Stimulated activated CD4-positive, alpha-beta T cell treated with anti-CD3 and anti-CD28 coated beads, TNF-alpha, amount 100 ng/mL, for 4 hours (primary cell): ENCODE measurements around the gene TEX35.
"Not testable (repeated sequence)": the region's sequence is repeated elsewhere in the genome, so short reads cannot be mapped to it uniquely, and the experiment has no call there.

ENCODE experiments used
- DNase-seq, 3 experiments: peaks; one replicate each; pipeline ENCODE4 v3.0.0-alpha.2; 2020; ENCODE audit warnings: low read depth in 3 of 3

TEX35 gene

GRCh38 chr1:178494569-178494971 is 18.3 kb upstream of the TEX35 start:
- DNase-seq, result no peak

DNA sequence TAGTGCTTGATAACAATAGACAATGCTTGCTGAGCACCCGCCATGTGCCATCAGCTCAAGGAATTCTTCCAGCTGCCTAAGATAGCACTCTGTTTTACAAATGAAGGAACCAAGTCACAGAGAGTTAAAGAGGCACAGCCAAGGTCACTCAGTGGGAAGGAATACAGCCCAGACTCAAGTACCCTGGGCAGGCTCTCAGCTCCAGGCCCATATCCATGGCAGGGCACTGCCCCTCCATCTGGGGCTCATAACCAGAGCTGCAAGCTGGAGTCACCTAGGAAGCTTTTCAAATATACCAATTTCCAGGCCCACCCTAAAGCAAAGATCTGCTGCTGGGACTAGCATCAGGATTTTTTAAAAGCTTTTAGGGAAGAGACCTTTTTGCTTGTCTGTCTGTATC is 17.8 kb upstream of the TEX35 start:
- DNase-seq, result no peak

- DNase-seq, result no peak
Measured at GRCh38 chr1:178495741-178496409, 17.0 kb upstream of the TEX35 start.

DNA sequence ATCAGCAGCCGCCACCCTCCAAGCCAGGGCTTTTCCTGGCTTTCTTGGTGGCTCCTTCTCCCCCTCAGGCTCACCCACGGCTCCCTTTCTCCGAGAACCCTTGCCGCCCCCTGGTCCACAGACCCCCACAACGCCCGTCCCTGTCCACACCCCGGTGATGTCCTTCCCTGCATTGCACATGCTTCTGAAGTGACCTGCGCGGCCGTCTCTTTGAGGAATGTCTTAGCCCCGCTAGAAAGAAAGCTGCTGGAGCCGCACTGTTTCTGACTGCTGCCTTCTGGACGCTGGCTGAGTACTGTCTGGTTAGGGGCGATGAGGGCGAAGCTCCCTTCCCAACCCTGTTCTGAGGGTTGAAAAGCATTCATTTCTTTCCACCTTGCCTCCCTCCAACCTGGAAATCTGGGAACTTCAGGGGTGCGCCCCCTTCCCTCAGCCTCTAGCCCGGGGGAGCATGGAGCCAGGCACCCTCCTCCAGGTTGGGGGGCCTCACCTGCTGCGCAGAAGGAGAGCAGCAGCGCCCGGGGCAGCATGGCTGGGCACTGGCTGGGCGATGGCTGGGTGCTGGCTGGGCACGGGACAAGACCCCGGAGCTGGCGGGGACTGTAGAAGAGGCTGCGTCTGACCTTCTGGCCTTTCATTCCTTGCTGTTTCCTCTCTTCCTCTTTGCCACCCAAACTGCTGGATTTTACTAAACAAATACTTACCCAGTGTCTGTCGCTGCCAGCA is 16.3 kb upstream of the TEX35 start, which contains the start of gene CLEC20A:
CLEC20A (minus strand) TSS at position 555 of the 726 bp plus-strand sequence; CDS start at position 530, 25 bp downstream.
- DNase-seq, result no peak

- DNase-seq, result no peak
Measured at GRCh38 chr1:178497903-178498478, 14.9 kb upstream of the TEX35 start.

GRCh38 chr1:178498896-178499675 is 13.8 kb upstream of the TEX35 start:
- DNase-seq, result no peak

DNA sequence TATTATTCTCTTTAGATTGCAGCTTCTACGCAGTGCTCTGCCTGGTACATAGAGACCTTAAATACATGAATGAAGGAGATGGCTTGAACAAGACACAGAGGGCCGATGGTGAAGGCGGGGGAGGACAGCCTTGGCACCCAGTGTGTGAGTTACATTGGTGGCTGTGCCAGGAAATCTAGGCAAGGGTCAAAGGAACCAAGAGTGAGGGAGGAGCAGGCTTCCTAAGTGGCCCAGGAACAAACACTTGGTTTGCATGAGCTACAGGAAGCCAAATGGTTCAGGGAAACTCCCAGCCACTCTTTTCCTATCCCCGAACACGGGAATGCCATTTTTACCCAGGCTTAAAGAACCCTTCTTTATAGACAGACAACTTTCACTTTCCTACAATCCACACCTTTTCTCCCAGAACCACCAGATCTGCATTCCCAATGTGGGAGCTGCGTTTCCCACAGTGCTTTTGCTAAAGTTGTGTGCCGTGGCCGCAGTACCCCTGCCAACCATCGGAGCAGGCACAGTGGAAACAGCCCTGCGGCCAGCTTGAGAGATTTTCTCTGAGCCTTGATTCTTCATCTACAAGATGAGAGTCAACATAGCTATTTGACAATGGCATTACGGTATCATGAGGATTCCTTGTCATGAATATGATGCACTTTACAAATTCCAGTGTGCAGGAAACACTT is 12.7 kb upstream of the TEX35 start:
- no peak for DNase-seq

DNA sequence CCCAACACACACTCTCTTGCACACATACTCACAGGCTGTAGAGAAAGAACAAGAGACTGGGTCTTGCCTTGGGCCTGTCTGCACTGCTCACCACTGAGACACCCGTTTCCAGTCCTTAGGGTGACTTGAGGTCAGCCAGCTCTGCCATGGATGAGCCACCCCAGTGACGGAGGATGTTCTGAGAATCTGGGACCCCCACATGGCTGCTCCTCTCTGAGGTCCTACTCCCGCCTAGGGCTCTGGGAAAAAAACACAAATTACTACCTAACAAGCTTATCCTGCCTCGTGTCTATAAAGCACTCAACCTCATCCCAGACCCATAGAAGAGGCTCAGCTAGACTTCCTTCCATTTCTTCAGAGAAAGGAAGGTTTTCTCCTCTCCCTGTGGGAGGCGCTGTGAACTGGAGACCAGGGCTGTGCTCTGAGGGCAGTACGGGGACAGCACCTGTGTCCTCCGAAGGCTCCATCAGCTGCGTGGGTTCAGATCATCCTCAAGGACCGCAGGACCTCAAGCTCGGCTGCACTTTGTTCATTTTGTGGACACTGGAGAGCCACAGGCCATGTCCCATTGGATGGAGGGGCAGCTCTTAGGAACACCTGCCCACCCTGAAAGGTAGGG is 11.9 kb upstream of the TEX35 start:
- DNase-seq, result no peak

- peak in 1 of 3 experiments; percentile 10 for DNase-seq
Measured at GRCh38 chr1:178501705-178502329, 11.1 kb upstream of the TEX35 start.

DNA sequence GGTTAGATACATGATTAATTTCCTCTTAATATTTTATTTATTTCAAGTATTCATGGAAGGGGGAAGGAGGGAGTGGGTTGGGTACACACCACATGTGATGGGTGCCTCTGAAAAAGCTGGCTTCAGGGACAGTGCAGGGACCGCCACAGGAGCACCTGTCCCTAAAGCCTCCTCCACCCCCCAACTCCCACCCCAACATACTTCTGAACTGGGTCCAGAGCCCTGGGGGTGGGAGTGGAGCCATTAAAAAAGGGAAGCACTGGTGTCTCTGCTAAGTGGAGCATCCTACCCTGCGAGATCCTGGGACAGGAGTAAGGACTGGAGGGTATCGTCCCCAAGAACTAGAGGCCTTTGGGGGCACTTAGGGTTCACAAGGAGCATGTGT is 10.6 kb upstream of the TEX35 start:
- DNase-seq, result no peak

- no peak for DNase-seq
Measured at GRCh38 chr1:178502856-178503255, 10.1 kb upstream of the TEX35 start.

- not testable (repeated sequence) for DNase-seq
Measured at GRCh38 chr1:178503316-178503715, 9.6 kb upstream of the TEX35 start.

DNA sequence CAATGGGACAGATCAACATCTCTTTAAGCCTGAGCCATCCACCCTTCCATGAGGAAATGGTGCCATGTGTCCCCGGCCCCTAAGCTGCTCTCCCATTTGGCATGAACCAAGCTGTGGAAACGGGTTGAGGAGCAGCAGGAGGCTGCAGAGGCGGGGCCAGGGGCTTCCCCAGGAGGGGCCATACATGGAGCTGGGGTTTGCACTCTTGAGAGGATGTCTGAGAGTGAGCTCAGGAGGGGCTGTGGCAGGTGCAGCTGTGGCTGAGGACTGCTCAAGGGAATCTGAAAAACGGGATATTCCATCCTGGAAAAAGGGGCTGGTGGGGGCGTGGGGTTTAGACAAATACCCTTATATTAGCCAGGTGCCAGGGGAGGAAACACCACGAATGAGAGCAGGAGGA is 9.1 kb upstream of the TEX35 start:
- no peak for DNase-seq

GRCh38 chr1:178504286-178504685 is 8.6 kb upstream of the TEX35 start:
- no peak for DNase-seq

- no peak for DNase-seq
Measured at GRCh38 chr1:178506177-178506576, 6.7 kb upstream of the TEX35 start.

DNA sequence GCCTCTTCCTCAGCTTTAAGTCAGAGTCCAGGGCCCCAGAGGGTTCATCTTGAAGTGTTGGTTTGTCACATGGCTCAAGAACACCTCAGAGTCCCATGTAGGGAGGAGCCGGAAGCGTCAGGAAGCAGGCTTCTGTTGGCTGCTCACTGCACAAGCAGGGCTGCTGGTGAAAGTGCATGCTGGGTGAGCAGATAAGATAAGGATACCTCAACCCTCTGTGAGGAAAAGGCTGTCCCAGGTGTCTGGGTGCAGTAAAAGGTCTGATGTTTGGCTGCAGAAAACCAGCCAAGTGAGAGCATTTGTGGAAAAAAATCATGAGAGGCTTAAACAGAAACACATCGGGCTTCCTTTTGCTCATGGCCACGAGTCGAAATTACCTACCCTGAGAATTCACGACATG is 6.2 kb upstream of the TEX35 start:
- no peak for DNase-seq

- DNase-seq, result no peak
Measured at GRCh38 chr1:178509414-178510007, 3.4 kb upstream of the TEX35 start.

DNA sequence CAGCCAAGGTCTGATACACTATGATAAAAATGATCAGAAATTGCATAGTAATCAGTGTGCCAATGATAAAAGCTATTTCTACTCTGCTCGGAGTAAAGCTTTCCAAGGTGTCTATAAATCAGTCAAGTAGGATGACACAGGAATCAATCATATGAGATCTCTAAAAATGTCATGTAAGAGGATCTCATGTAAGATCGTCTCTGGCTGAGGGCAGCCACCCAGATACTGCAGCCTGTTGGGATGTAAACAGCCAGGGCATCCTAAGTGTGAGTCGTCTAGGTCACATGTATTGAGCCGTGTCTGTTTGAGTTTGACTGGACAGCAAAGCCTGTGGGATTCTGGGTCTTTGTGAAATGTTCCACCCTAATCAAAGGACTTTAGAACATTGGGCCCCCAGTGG is 2.8 kb upstream of the TEX35 start:
- no peak for DNase-seq

DNA sequence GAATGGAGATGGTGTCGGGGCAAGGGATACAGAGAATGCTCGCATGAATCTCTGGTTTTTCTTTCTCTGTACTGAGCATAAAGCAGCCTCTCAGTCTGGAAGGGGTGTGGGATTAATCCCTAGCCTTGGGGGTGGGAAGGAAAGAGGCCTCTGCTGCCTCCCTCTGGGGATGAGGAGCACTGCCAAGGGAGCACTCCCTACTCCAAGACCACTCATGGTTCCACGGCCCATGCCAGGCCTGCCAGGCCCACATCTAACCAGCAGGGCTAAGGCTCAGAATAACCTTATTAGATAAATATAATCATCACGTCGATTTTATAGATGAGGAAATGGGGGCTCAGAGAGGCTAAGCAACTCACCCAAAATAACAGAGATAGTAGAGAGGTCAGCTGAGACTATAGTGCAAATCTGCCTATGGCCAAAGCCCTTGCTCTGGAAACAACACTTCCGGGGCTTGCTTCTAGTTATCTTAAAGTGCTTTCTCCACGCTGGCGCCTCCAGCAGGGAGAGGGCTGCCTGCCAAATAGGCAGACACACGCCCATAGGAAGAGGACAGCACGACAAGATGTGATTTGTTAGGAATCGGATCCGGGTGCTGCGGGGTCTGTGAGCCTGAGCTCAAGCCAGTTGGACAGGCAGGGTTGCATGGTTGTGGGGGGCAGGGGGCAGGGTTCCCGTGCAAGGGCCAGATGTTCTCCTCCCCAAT is 522 bp downstream of the TEX35 start:
- DNase-seq, result no peak

DNA sequence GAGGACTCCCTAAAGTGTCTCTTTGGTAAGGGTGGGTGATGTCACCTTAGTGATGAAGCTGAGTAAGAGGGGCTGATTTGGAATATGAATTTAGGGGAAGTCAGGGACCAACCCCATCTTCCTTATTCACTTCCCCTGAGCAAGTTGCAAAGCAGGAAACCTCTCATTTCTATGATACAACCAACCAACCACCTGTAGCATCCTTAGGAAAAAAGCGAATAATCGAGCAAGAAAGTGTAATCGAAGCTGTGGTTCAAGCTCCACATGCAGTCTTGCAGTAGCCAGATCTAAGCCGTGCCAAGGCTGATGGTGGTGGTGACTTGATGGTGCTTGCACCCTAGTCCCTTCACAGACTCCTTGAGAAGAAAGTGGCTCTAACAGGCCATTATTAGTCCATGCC is 3.2 kb downstream of the TEX35 start:
- no peak for DNase-seq
